GM23338 (cell line): ENCODE data around the gene PHLDB1. TPM values are rescaled to one million over a fixed set of nuclear protein-coding genes. Genes with fewer than 3 reads are reported as not detected.

Experiments
- ATAC-seq: fragments of 200-7000 bp; cut with Tn5 transposase; 3 replicates; pipeline ENCODE4 v1.9.1; 2020
- DNase-seq: peaks from one replicate; pipeline ENCODE4 v3.0.0-alpha.2; 2015; ENCODE audit warnings: low spot score
- H2AFZ ChIP-seq: fragments of 200-600 bp; sonication (generic); 2 replicates; pipeline ENCODE4 v1.8.0; 2016; ENCODE audit warnings: antibody characterized with exemption, mild to moderate bottlenecking, moderate library complexity
- H3F3A ChIP-seq: fragments of 200-600 bp; sonication (generic); replicated peaks from 2 replicates; pipeline ENCODE4 v1.8.0; 2017; ENCODE audit warnings: antibody characterized with exemption, mixed run types, low read depth
- H3K27ac ChIP-seq: fragments of 200-600 bp; sonication (generic); 2 replicates; pipeline ENCODE4 v1.6.1; 2016; ENCODE audit warnings: low read depth
- H3K27me3 ChIP-seq: fragments of 200-600 bp; sonication (generic); 2 replicates; pipeline ENCODE4 v1.8.0; 2016; ENCODE audit warnings: mild to moderate bottlenecking, mixed run types, moderate library complexity; ENCODE audit not compliant: insufficient read depth
- H3K36me3 ChIP-seq: fragments of 200-600 bp; sonication (generic); 2 replicates; pipeline ENCODE4 v1.8.0; 2016; ENCODE audit warnings: mild to moderate bottlenecking; ENCODE audit not compliant: insufficient read depth
- H3K4me1 ChIP-seq: fragments of 200-600 bp; sonication (generic); 2 replicates; pipeline ENCODE4 v1.8.0; 2016; ENCODE audit warnings: mild to moderate bottlenecking, moderate library complexity; ENCODE audit not compliant: insufficient read depth
- H3K4me2 ChIP-seq: fragments of 200-600 bp; sonication (generic); 2 replicates; pipeline ENCODE4 v1.7.1; 2017; ENCODE audit warnings: mixed run types
- H3K4me3 ChIP-seq: fragments of 200-600 bp; sonication (generic); 2 replicates; pipeline ENCODE4 v1.6.1; 2016; ENCODE audit warnings: mixed run types
- H3K79me2 ChIP-seq: fragments of 200-600 bp; sonication (generic); replicated peaks from 2 replicates; pipeline ENCODE4 v1.8.0; 2017; ENCODE audit warnings: mild to moderate bottlenecking; ENCODE audit not compliant: insufficient read depth
- H3K9me2 ChIP-seq: fragments of 200-600 bp; sonication (generic); 2 replicates; pipeline ENCODE4 v1.8.0; 2017; ENCODE audit not compliant: insufficient read depth
- H4K20me1 ChIP-seq: fragments of 200-600 bp; sonication (generic); replicated peaks from 2 replicates; pipeline ENCODE4 v1.8.0; 2017; ENCODE audit warnings: mild to moderate bottlenecking; ENCODE audit not compliant: insufficient read depth
- H3K27ac Mint-ChIP-seq: 2 replicates; pipeline ENCODE4 v1.8.0; 2020; ENCODE audit warnings: inconsistent platforms, mild to moderate bottlenecking, moderate library complexity, mixed read lengths
- H3K27me3 Mint-ChIP-seq: 3 replicates; pipeline ENCODE4 v1.8.0; 2022; ENCODE audit warnings: low read depth, mild to moderate bottlenecking, moderate library complexity, mixed read lengths, inconsistent platforms; ENCODE audit not compliant: insufficient read depth, poor library complexity
- H3K36me3 Mint-ChIP-seq: 3 replicates; pipeline ENCODE4 v1.8.0; 2021; ENCODE audit warnings: low read depth, mild to moderate bottlenecking, inconsistent platforms, moderate library complexity, mixed read lengths
- H3K4me1 Mint-ChIP-seq: 3 replicates; pipeline ENCODE4 v1.8.0; 2020; ENCODE audit warnings: mild to moderate bottlenecking, inconsistent platforms, mixed read lengths
- H3K4me3 Mint-ChIP-seq: 3 replicates; pipeline ENCODE4 v1.8.0; 2021; ENCODE audit warnings: moderate library complexity, mild to moderate bottlenecking, inconsistent platforms, mixed read lengths
- H3K9me3 Mint-ChIP-seq: 3 replicates; pipeline ENCODE4 v1.8.0; 2020; ENCODE audit warnings: moderate library complexity, mild to moderate bottlenecking, inconsistent platforms, mixed read lengths
- CREB1 ChIP-seq: fragments of 250-450 bp; sonication (Bioruptor Pico); IDR thresholded peaks from 2 replicates; pipeline ENCODE4 v1.5.0; 2020; ENCODE audit warnings: low read depth, mild to moderate bottlenecking, moderate library complexity
- JUNB ChIP-seq: IDR thresholded peaks from one replicate; pipeline ENCODE4 v1.6.1; 2016; ENCODE audit warnings: antibody characterized with exemption; ENCODE audit not compliant: unreplicated experiment
- NANOG ChIP-seq: IDR thresholded peaks from 2 replicates; pipeline ENCODE4 v1.6.1; 2016; ENCODE audit warnings: antibody characterized with exemption, borderline replicate concordance
- POLR2AphosphoS5 ChIP-seq: IDR thresholded peaks from 2 replicates; pipeline ENCODE4 v1.6.1; 2016; ENCODE audit warnings: antibody characterized with exemption, low read depth
- ZNF114 ChIP-seq: fragments of 250-450 bp; sonication (Bioruptor Pico); IDR thresholded peaks from 2 replicates; pipeline ENCODE4 v1.5.0; 2020; ENCODE audit warnings: mild to moderate bottlenecking, moderate library complexity
- ZNF331 ChIP-seq: fragments of 250-450 bp; sonication (Bioruptor Pico); IDR thresholded peaks from 2 replicates; pipeline ENCODE4 v1.5.0; 2020; ENCODE audit warnings: low read depth, mild to moderate bottlenecking, moderate library complexity
- polyA plus RNA-seq: library from polyadenylated mRNA; unstranded; fragments of >200 nt; fragmentation: Nextera tagmentation; extraction: Ambion mirVana; gene quantifications from 2 replicates; pipeline ENCODE4 v1.2.1, GENCODE V29; 2016
- total RNA-seq: library from RNA; depleted of rRNA; stranded (reverse); fragments of >200 nt; shearing (Covaris generic); gene quantifications from 2 replicates; pipeline ENCODE4 v1.2.3, GENCODE V29; 2014
- TF ChIP-seq, protein P1 (sequence below): IDR thresholded peaks from one replicate; pipeline ENCODE4 v1.6.1; 2018; ENCODE audit warnings: antibody characterized with exemption; ENCODE audit not compliant: unreplicated experiment
- TF ChIP-seq, protein P2 (sequence below), 2 experiments: fragments of 200-600 bp in 1 of 2; sonication (generic) in 1 of 2; conservative IDR thresholded peaks; 2 replicates each; pipeline versions ENCODE4 v1.5.1 to v1.6.1; 2016 to 2017; ENCODE audit warnings: antibody characterized with exemption in 2 of 2, low read depth in 2 of 2, mild to moderate bottlenecking in 2 of 2, moderate library complexity in 1 of 2
- TF ChIP-seq, protein P3 (sequence below): IDR thresholded peaks from 2 replicates; pipeline ENCODE4 v1.6.1; 2016; ENCODE audit warnings: antibody characterized with exemption

Gene PHLDB1
- total and polyA plus RNA-seq, 2 experiments from 2014 or later, result 46.0 to 85.2 TPM

DNA sequence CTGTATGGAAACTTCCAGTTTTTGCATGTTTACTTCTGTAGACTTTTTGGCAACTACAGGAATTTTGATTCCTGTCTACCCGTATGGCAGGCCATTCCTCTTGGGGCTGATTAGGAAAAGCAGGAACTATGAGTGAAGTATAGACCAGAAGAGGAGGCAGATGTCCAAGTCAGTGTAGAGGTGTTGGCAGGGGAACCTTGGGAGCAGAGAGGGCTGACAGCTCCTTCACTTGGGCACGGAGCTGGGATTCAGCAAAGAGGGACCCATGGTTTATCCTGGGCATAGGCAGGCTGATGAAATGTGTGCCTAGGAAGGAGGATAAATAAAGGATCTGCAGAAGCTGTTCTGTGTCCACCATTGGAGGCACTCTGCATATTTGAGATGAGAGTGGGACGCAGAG lies 39.0 kb downstream of the PHLDB1 start:
- DNase-seq, result no peak
- Histone ChIP-seq H3K27me3 (no peaks in the 10 kb centered on the region), H3K4me2 (no peak overlapping the region), H2AFZ (no peak overlapping the region), H3F3A (no peaks in the 10 kb centered on the region), H3K9me2 (no peaks in the 10 kb centered on the region), H3K4me3 (no peak overlapping the region), H3K36me3 (peaks cover 29% of the 10 kb centered on the region), H3K4me1 (no peaks in the 10 kb centered on the region), H3K79me2 (no peaks in the 10 kb centered on the region), H4K20me1 (peaks cover 28% of the 10 kb centered on the region), H3K27ac (no peak overlapping the region)
- H3K4me3 Mint-ChIP-seq, result no peak overlapping the region
- no peaks in the 10 kb centered on the region for H3K4me1 Mint-ChIP-seq
- ATAC-seq, result no peak
- peaks cover 4% of the 10 kb centered on the region for H3K27me3 Mint-ChIP-seq
- TF ChIP-seq, protein P1, sequence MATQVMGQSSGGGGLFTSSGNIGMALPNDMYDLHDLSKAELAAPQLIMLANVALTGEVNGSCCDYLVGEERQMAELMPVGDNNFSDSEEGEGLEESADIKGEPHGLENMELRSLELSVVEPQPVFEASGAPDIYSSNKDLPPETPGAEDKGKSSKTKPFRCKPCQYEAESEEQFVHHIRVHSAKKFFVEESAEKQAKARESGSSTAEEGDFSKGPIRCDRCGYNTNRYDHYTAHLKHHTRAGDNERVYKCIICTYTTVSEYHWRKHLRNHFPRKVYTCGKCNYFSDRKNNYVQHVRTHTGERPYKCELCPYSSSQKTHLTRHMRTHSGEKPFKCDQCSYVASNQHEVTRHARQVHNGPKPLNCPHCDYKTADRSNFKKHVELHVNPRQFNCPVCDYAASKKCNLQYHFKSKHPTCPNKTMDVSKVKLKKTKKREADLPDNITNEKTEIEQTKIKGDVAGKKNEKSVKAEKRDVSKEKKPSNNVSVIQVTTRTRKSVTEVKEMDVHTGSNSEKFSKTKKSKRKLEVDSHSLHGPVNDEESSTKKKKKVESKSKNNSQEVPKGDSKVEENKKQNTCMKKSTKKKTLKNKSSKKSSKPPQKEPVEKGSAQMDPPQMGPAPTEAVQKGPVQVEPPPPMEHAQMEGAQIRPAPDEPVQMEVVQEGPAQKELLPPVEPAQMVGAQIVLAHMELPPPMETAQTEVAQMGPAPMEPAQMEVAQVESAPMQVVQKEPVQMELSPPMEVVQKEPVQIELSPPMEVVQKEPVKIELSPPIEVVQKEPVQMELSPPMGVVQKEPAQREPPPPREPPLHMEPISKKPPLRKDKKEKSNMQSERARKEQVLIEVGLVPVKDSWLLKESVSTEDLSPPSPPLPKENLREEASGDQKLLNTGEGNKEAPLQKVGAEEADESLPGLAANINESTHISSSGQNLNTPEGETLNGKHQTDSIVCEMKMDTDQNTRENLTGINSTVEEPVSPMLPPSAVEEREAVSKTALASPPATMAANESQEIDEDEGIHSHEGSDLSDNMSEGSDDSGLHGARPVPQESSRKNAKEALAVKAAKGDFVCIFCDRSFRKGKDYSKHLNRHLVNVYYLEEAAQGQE, result no peak
- TF ChIP-seq NANOG, result no peak
- TF ChIP-seq, protein P2, sequence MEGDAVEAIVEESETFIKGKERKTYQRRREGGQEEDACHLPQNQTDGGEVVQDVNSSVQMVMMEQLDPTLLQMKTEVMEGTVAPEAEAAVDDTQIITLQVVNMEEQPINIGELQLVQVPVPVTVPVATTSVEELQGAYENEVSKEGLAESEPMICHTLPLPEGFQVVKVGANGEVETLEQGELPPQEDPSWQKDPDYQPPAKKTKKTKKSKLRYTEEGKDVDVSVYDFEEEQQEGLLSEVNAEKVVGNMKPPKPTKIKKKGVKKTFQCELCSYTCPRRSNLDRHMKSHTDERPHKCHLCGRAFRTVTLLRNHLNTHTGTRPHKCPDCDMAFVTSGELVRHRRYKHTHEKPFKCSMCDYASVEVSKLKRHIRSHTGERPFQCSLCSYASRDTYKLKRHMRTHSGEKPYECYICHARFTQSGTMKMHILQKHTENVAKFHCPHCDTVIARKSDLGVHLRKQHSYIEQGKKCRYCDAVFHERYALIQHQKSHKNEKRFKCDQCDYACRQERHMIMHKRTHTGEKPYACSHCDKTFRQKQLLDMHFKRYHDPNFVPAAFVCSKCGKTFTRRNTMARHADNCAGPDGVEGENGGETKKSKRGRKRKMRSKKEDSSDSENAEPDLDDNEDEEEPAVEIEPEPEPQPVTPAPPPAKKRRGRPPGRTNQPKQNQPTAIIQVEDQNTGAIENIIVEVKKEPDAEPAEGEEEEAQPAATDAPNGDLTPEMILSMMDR (conservative IDR thresholded peaks at IDR 0.05; ENCODE audit: low read depth in 2 of 2), result no peak
- peaks cover 63% of the 10 kb centered on the region for H3K36me3 Mint-ChIP-seq
- no peaks in the 10 kb centered on the region; the same call in 2 of the 3 replicates for H3K9me3 Mint-ChIP-seq
- no peak overlapping the region for H3K27ac Mint-ChIP-seq

DNA sequence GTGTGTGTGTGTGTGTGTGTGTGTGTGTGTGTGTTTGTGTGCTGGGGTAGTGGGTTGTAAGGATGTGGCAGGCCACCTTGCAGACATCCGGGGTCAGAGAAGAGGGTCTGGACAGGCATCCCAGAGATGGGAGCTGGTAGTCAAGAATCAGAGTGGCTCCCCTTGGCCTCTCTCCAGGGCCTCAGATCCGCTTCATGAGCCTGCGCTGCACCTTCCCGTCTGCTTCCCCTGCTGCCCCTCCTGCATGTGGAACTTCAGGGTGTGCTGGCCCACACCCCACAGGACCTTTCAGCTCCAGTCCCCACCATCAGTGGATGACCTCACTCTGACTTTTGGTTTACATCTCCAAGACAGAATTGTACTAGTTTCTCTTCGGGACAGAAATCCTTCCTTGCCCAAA lies 40.9 kb downstream of the PHLDB1 start:
- DNase-seq (no peak), ATAC-seq (no peak)
- no peak overlapping the region for H3K4me2 ChIP-seq
- no peaks in the 10 kb centered on the region; the same call in 2 of the 3 replicates for H3K9me3 Mint-ChIP-seq
- H3K4me3 Mint-ChIP-seq, result no peak overlapping the region
- no peaks in the 10 kb centered on the region for H3K27me3 ChIP-seq
- no peak overlapping the region for H3K27ac ChIP-seq
- H4K20me1 ChIP-seq, result peaks cover 18% of the 10 kb centered on the region
- H3K4me1 Mint-ChIP-seq, result no peaks in the 10 kb centered on the region
- peaks cover 7% of the 10 kb centered on the region for H3K27me3 Mint-ChIP-seq
- H2AFZ ChIP-seq, result no peak overlapping the region
- no peak overlapping the region for H3K27ac Mint-ChIP-seq
- H3K36me3 Mint-ChIP-seq, result peaks cover 77% of the 10 kb centered on the region
- 0 out of 2 replicates have a peak, but pooled peaks cover 5% of the 10 kb centered on the region for H3F3A ChIP-seq
- no peak overlapping the region for H3K4me3 ChIP-seq
- no peaks in the 10 kb centered on the region for H3K79me2 ChIP-seq
- H3K36me3 ChIP-seq, result peaks cover 24% of the 10 kb centered on the region
- H3K4me1 ChIP-seq, result no peaks in the 10 kb centered on the region
- no peaks in the 10 kb centered on the region for H3K9me2 ChIP-seq
- TF ChIP-seq CREB1, result no peak
- no peak for TF ChIP-seq POLR2AphosphoS5
- no peak for TF ChIP-seq ZNF331
- no peak for TF ChIP-seq JUNB
- TF ChIP-seq, protein P2 (conservative IDR thresholded peaks at IDR 0.05; ENCODE audit: low read depth in 2 of 2), result no peak
- no peak for TF ChIP-seq ZNF114 (CRISPR knock-in tag)
- TF ChIP-seq, protein P1, result no peak
- TF ChIP-seq, protein P3, sequence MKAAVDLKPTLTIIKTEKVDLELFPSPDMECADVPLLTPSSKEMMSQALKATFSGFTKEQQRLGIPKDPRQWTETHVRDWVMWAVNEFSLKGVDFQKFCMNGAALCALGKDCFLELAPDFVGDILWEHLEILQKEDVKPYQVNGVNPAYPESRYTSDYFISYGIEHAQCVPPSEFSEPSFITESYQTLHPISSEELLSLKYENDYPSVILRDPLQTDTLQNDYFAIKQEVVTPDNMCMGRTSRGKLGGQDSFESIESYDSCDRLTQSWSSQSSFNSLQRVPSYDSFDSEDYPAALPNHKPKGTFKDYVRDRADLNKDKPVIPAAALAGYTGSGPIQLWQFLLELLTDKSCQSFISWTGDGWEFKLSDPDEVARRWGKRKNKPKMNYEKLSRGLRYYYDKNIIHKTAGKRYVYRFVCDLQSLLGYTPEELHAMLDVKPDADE, result no peak
